Stimulated activated CD8-positive, alpha-beta memory T cell treated with anti-CD3 and anti-CD28 coated beads, Interleukin-12 subunit alpha, Interleukin-12 subunit beta, amount 100 ng/mL, for 24 hours (primary cell): ENCODE measurements around the gene EPHB2.

Source experiments
- DNase-seq: peaks from one replicate; pipeline ENCODE4 v3.0.0-alpha.2; 2020; ENCODE audit errors: extremely low read depth

EPHB2 gene

GRCh38 chr1:22884806-22885530 is 174.3 kb downstream of the EPHB2 start:
- DNase-seq, result no peak

- no peak for DNase-seq
Measured at GRCh38 chr1:22886211-22886610, 175.6 kb downstream of the EPHB2 start.

GRCh38 chr1:22887491-22887890 is 176.9 kb downstream of the EPHB2 start:
- no peak for DNase-seq

GRCh38 chr1:22888320-22889075 is 177.9 kb downstream of the EPHB2 start:
- no peak for DNase-seq

- DNase-seq, result no peak
Measured at GRCh38 chr1:22889213-22889827, 178.7 kb downstream of the EPHB2 start.

GRCh38 chr1:22892789-22893188 is 182.2 kb downstream of the EPHB2 start:
- DNase-seq, result no peak

GRCh38 chr1:22893292-22893691 is 182.7 kb downstream of the EPHB2 start:
- DNase-seq, result no peak

GRCh38 chr1:22895357-22895756 is 184.7 kb downstream of the EPHB2 start:
- no peak for DNase-seq

GRCh38 chr1:22896184-22896583 is 185.5 kb downstream of the EPHB2 start:
- no peak for DNase-seq

- DNase-seq, result no peak
Measured at GRCh38 chr1:22900451-22900850, 189.8 kb downstream of the EPHB2 start.

- DNase-seq, result no peak
Measured at GRCh38 chr1:22903113-22903512, 192.5 kb downstream of the EPHB2 start.

- no peak for DNase-seq
Measured at GRCh38 chr1:22906968-22907367, 196.3 kb downstream of the EPHB2 start.

GRCh38 chr1:22907528-22907927 is 196.9 kb downstream of the EPHB2 start:
- no peak for DNase-seq

- no peak for DNase-seq
Measured at GRCh38 chr1:22908880-22909426, 198.3 kb downstream of the EPHB2 start.

GRCh38 chr1:22910286-22910685 is 199.6 kb downstream of the EPHB2 start:
- no peak for DNase-seq

- DNase-seq, result no peak
Measured at GRCh38 chr1:22910986-22911651, 200.5 kb downstream of the EPHB2 start.

- no peak for DNase-seq
Measured at GRCh38 chr1:22912311-22912710, 201.7 kb downstream of the EPHB2 start.

- DNase-seq, result no peak
Measured at GRCh38 chr1:22913421-22914141, 202.9 kb downstream of the EPHB2 start.

- no peak for DNase-seq
Measured at GRCh38 chr1:22914156-22914555, 203.5 kb downstream of the EPHB2 start.

GRCh38 chr1:22914633-22915217 is 204.1 kb downstream of the EPHB2 start:
- DNase-seq, result no peak

GRCh38 chr1:22915231-22915630 is 204.6 kb downstream of the EPHB2 start:
- no peak for DNase-seq
